GM18858 (cell line): ENCODE measurements around the gene FRAS1.
"Not testable (repeated sequence)": the region's sequence is repeated elsewhere in the genome, so short reads cannot be mapped to it uniquely, and the experiment has no call there.

Experiments used
- ATAC-seq: cut with Tn5 transposase; IDR thresholded peaks from one replicate; pipeline ENCODE4 v1.9.1; 2021; ENCODE audit not compliant: unreplicated experiment

The FRAS1 gene

GRCh38 chr4:78099058-78099457 lies 41.9 kb downstream of the FRAS1 start:
- no peak for ATAC-seq

GRCh38 chr4:78100060-78100459 lies 42.9 kb downstream of the FRAS1 start:
- ATAC-seq, result no peak

- ATAC-seq, result no peak
These were observed 62.6 kb downstream of the FRAS1 start for GRCh38 chr4:78119698-78120097.

GRCh38 chr4:78120144-78120880 lies 63.2 kb downstream of the FRAS1 start:
- ATAC-seq, result no peak

GRCh38 chr4:78121338-78121904 lies 64.3 kb downstream of the FRAS1 start:
- no peak for ATAC-seq

GRCh38 chr4:78125834-78126331 lies 68.8 kb downstream of the FRAS1 start:
- ATAC-seq, result not testable (repeated sequence)

GRCh38 chr4:78129383-78130108 lies 72.4 kb downstream of the FRAS1 start:
- ATAC-seq, result no peak

- no peak for ATAC-seq
These were observed 74.3 kb downstream of the FRAS1 start for GRCh38 chr4:78131403-78131802.

- no peak for ATAC-seq
These were observed 79.3 kb downstream of the FRAS1 start for GRCh38 chr4:78136109-78137081.

GRCh38 chr4:78137532-78137931 lies 80.4 kb downstream of the FRAS1 start:
- no peak for ATAC-seq

GRCh38 chr4:78138252-78138651 lies 81.1 kb downstream of the FRAS1 start:
- no peak for ATAC-seq

- ATAC-seq, result no peak
These were observed 86.5 kb downstream of the FRAS1 start for GRCh38 chr4:78143634-78144033.

GRCh38 chr4:78145008-78145407 lies 87.9 kb downstream of the FRAS1 start:
- no peak for ATAC-seq

GRCh38 chr4:78145622-78146021 lies 88.5 kb downstream of the FRAS1 start:
- ATAC-seq, result no peak

- no peak for ATAC-seq
These were observed 92.8 kb downstream of the FRAS1 start for GRCh38 chr4:78149751-78150542.

GRCh38 chr4:78150543-78150864 lies 93.4 kb downstream of the FRAS1 start:
- ATAC-seq, result no peak

- ATAC-seq, result no peak
These were observed 95.7 kb downstream of the FRAS1 start for GRCh38 chr4:78152795-78153194.

- no peak for ATAC-seq
These were observed 98.0 kb downstream of the FRAS1 start for GRCh38 chr4:78154972-78155590.

- ATAC-seq, result no peak
These were observed 98.5 kb downstream of the FRAS1 start for GRCh38 chr4:78155616-78156105.

GRCh38 chr4:78156520-78156919 lies 99.4 kb downstream of the FRAS1 start:
- ATAC-seq, result no peak
